Tibial nerve (tissue), 4 donors: Measurements from ENCODE around the gene FOSL2. TPM values are rescaled to one million over a fixed set of nuclear protein-coding genes. Genes with fewer than 3 reads are reported as not detected.

Source experiments
- DNase-seq, 2 donors: peaks; one replicate each; pipeline ENCODE4 v3.0.0-alpha.2; 2019; ENCODE audit warnings: low spot score in 2 of 2
- H3K27ac ChIP-seq, 4 donors: fragments of 200-600 bp; sonication (generic) in 3 of 4; one replicate each; pipeline ENCODE4 v1.5.1; 2017 to 2019; ENCODE audit warnings: mild to moderate bottlenecking in 1 of 4
- H3K27me3 ChIP-seq, 2 donors: fragments of 200-600 bp; sonication (generic) in 1 of 2; one replicate each; pipeline versions ENCODE4 v1.5.1 to v1.6.0; 2017 to 2019
- H3K36me3 ChIP-seq, 3 donors: fragments of 200-600 bp; sonication (generic); one replicate each; pipeline ENCODE4 v1.5.1; 2018 to 2019
- H3K4me1 ChIP-seq, 4 donors: fragments of 200-600 bp; sonication (generic) in 3 of 4; one replicate each; pipeline ENCODE4 v1.5.1; 2017 to 2019
- H3K4me3 ChIP-seq, 4 donors: fragments of 200-600 bp; sonication (generic) in 3 of 4; one replicate each; pipeline ENCODE4 v1.5.1; 2017 to 2019; ENCODE audit warnings: mild to moderate bottlenecking in 1 of 4, moderate library complexity in 1 of 4
- H3K9me3 ChIP-seq, 4 donors: fragments of 200-600 bp; sonication (generic) in 3 of 4; one replicate each; pipeline ENCODE4 v1.5.1; 2017 to 2019
- EP300 ChIP-seq, 2 donors: sonication (generic); formaldehyde crosslinking; IDR thresholded peaks; one replicate each; pipeline ENCODE4 v1.6.1; 2017; ENCODE audit warnings: antibody characterized with exemption in 2 of 2, mild to moderate bottlenecking in 1 of 2
- POLR2A ChIP-seq, 2 donors: fragments of 450-650 bp; IDR thresholded peaks; one replicate each; pipeline ENCODE4 v1.6.1; 2017; ENCODE audit warnings: antibody characterized with exemption in 2 of 2, mild to moderate bottlenecking in 2 of 2, moderate library complexity in 2 of 2
- WGBS, 2 donors: methylation state at CpG; one replicate each; pipeline ENCODE4 v1.1.5; 2018; 5-methylcytosine and 5-hydroxymethylcytosine counted together
- total RNA-seq, 4 donors: library from RNA; depleted of rRNA; stranded (reverse); fragments of >200 nt; gene quantifications; one replicate each; pipeline ENCODE4 v1.1.0, GENCODE V29; 2016
- TF ChIP-seq, protein P1 (sequence below), 5 experiments: fragments of 200-600 bp in 3 of 5; fragments of 450-650 bp in 2 of 5; sonication (generic) in 3 of 5; IDR thresholded peaks; one replicate each; pipeline ENCODE4 v1.5.1; 2016 to 2019; ENCODE audit warnings: antibody characterized with exemption in 5 of 5, mild to moderate bottlenecking in 3 of 5, moderate library complexity in 2 of 5

FOSL2 gene
- total RNA-seq, 4 donors from 2014 or later: 141 to 207 (median 190) TPM

- H3K36me3 ChIP-seq: no peaks in the 10 kb centered on the region
- WGBS, 2 donors: 83 to 84% methylated on average over 6 to 7 of the region's 7 CpGs
- H3K27ac ChIP-seq: no peak overlapping the region
- no peak for DNase-seq
- no peaks in the 10 kb centered on the region for H3K9me3 ChIP-seq
- H3K4me3 ChIP-seq: no peak overlapping the region
- H3K4me1 ChIP-seq: peaks cover 0 to 5% (median 0%) of the 10 kb centered on the region in 4 donors
- no peak for TF ChIP-seq EP300 (IDR thresholded peaks at IDR 0.05)
- TF ChIP-seq POLR2A (IDR thresholded peaks at IDR 0.05): no peak
- TF ChIP-seq, protein P1, sequence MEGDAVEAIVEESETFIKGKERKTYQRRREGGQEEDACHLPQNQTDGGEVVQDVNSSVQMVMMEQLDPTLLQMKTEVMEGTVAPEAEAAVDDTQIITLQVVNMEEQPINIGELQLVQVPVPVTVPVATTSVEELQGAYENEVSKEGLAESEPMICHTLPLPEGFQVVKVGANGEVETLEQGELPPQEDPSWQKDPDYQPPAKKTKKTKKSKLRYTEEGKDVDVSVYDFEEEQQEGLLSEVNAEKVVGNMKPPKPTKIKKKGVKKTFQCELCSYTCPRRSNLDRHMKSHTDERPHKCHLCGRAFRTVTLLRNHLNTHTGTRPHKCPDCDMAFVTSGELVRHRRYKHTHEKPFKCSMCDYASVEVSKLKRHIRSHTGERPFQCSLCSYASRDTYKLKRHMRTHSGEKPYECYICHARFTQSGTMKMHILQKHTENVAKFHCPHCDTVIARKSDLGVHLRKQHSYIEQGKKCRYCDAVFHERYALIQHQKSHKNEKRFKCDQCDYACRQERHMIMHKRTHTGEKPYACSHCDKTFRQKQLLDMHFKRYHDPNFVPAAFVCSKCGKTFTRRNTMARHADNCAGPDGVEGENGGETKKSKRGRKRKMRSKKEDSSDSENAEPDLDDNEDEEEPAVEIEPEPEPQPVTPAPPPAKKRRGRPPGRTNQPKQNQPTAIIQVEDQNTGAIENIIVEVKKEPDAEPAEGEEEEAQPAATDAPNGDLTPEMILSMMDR (IDR thresholded peaks at IDR 0.05): no peak
- H3K27me3 ChIP-seq: no peaks in the 10 kb centered on the region
These were observed 9.9 kb upstream of the FOSL2 start for GRCh38 chr2:28382755-28383154.

DNA sequence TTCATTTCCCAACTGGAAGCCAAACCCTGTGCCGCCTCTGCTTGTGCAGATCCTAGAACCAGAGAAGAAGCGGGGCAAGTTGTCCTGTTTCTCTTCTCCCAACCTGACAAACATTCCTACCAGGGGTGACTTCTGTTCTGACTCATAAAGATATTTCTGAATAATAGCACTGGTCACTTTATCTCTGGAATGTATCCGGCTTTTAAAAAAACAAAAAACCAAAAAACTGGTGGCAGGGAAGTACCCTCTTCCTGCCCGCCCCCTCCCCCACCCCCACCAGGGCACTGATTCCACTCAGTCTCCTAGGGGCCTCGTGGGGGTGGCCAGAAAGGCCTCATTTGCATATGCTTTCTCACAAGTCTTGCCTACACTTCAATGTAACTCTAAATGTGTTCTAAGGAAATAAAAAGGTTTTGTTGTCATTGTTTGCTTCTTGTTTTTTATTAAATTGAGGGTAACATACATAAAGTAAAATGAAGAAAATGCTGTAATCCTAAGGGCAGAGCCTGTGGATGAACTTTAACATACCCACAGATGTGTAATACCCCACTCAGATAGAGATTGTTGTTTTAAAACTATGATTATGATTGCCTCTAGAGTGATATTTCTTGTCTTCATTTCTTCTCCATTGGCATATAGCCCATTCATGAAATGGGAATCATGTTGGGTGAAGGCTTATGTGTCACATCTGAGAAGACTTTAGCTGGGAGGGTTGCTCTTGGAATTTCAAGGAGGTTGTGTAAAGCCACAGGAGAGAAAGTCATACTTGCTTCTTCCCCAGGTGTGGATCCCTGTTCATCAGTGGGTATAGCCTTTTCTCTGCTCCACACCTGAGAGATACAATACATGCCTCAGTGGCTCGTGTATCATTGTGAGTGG lies 5.3 kb upstream of the FOSL2 start:
- Histone ChIP-seq H3K9me3 (no peaks in the 10 kb centered on the region), H3K4me3 (no peak overlapping the region), H3K4me1 (peaks cover 0 to 15% (median 10%) of the 10 kb centered on the region in 4 donors), H3K27me3 (no peaks in the 10 kb centered on the region), H3K27ac (no peak overlapping the region), H3K36me3 (no peaks in the 10 kb centered on the region)
- TF ChIP-seq EP300 (IDR thresholded peaks at IDR 0.05): no peak
- TF ChIP-seq POLR2A (IDR thresholded peaks at IDR 0.05): no peak
- TF ChIP-seq, protein P1 (IDR thresholded peaks at IDR 0.05): no peak
- no peak for DNase-seq
- 64 to 68% methylated on average over 6 of the region's 6 CpGs for WGBS, 2 donors

- WGBS, 2 donors: 19 to 20% methylated on average over 17 of the region's 17 CpGs
These were observed 3.0 kb upstream of the FOSL2 start for GRCh38 chr2:28389399-28390240.

DNA sequence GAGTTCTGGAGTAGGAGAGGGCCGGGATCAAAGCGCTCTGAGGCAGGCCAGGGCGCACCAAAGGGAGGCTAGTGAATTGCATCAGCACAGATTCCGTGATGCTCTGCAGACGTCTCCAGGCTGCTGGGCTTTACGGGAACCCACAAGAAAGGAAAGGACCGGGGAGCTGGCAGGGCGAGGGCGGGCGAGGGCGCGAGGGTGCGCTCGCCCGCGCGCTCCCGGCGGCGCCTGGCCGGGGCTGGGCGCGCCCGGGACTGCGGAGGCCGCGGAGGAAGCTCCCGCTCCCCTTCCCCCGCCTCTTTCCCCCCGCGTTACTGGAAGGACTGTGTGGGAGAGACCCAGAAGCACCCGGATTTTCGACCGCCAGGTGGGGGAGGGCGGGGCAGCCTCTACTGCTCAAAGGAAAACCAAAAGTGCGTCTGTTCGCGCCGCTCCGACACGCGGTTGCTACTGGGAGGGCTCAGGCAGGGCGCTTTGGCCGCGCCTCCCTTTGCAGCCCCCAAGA lies 2.4 kb upstream of the FOSL2 start:
- Histone ChIP-seq H3K36me3 (no peaks in the 10 kb centered on the region), H3K27me3 (no peaks in the 10 kb centered on the region), H3K4me1 (peaks cover 0 to 12% (median 10%) of the 10 kb centered on the region in 4 donors), H3K9me3 (no peaks in the 10 kb centered on the region), H3K27ac (peak overlapping the region; percentile 99 to 100 (median 100)), H3K4me3 (peak overlapping the region; percentile 71 to 99 (median 87))
- peak; percentile 78 to 81 for DNase-seq
- TF ChIP-seq, protein P1 (IDR thresholded peaks at IDR 0.05): peak in 2 of 5 experiments; percentile 70 to 71
- peak in 1 of 2 donors; percentile 84 for TF ChIP-seq EP300 (IDR thresholded peaks at IDR 0.05)
- TF ChIP-seq POLR2A (IDR thresholded peaks at IDR 0.05): peak; percentile 36 to 67
- 0 to 1% methylated on average over 11 to 27 of the region's 45 CpGs for WGBS, 2 donors

More at GRCh38 chr2:28389399-28390240, 3.0 kb upstream of the FOSL2 start:
- no peak for TF ChIP-seq POLR2A (IDR thresholded peaks at IDR 0.05)
- TF ChIP-seq EP300 (IDR thresholded peaks at IDR 0.05): no peak
- TF ChIP-seq, protein P1 (IDR thresholded peaks at IDR 0.05): peak in 1 of 5 experiments; percentile 2
- DNase-seq: no peak
- H3K27ac ChIP-seq: peak overlapping the region; percentile 99 to 100 (median 100)
- no peaks in the 10 kb centered on the region for H3K36me3 ChIP-seq
- peaks cover 0 to 12% (median 10%) of the 10 kb centered on the region in 4 donors for H3K4me1 ChIP-seq
- peak overlapping the region; percentile 71 to 99 (median 87) for H3K4me3 ChIP-seq
- H3K9me3 ChIP-seq: no peaks in the 10 kb centered on the region
- no peaks in the 10 kb centered on the region for H3K27me3 ChIP-seq
